WTC11 (cell line): Measurements from ENCODE around the gene CSTPP1. TPM values are rescaled to one million over a fixed set of nuclear protein-coding genes. Genes with fewer than 3 reads are reported as not detected.

Experiments
- ATAC-seq: fragments of 200-7000 bp; cut with Tn5 transposase; 2 replicates; pipeline ENCODE4 v1.10.0; 2021; ENCODE audit warnings: mild to moderate bottlenecking, moderate library complexity
- CTCF ChIA-PET: fragments of 300-600 bp; sonication (Branson Sonifier 250); formaldehyde crosslinking; loops from one replicate; lab custom pipeline; 2021; ENCODE audit warnings: antibody characterized with exemption; lab: Charles Lee
- POLR2A ChIA-PET: fragments of 350-600 bp; sonication (Branson Sonifier 250); formaldehyde crosslinking; loops from one replicate; lab custom pipeline; 2021; ENCODE audit warnings: antibody characterized with exemption; lab: Charles Lee
- DNase-seq: peaks from one replicate; pipeline ENCODE4 v3.0.0; 2021; ENCODE audit warnings: low spot score
- H3K27ac Mint-ChIP-seq: 2 replicates; pipeline ENCODE4 v1.8.0; 2021; ENCODE audit warnings: mixed read lengths
- H3K27me3 Mint-ChIP-seq: 2 replicates; pipeline ENCODE4 v1.8.0; 2021; ENCODE audit warnings: low read depth, mild to moderate bottlenecking, moderate library complexity, mixed read lengths
- H3K36me3 Mint-ChIP-seq: 2 replicates; pipeline ENCODE4 v1.8.0; 2021; ENCODE audit warnings: mixed read lengths
- H3K4me1 Mint-ChIP-seq: 2 replicates; pipeline ENCODE4 v1.8.0; 2022; ENCODE audit warnings: mixed read lengths
- H3K4me3 Mint-ChIP-seq: 2 replicates; pipeline ENCODE4 v1.8.0; 2021; ENCODE audit warnings: mild to moderate bottlenecking, moderate library complexity, mixed read lengths
- H3K9me3 Mint-ChIP-seq: 2 replicates; pipeline ENCODE4 v1.8.0; 2021; ENCODE audit warnings: mixed read lengths
- AFF4 ChIP-seq: sonication (generic); formaldehyde crosslinking; IDR thresholded peaks from 2 replicates; pipeline ENCODE4 v1.8.1; 2023; ENCODE audit warnings: mild to moderate bottlenecking, missing genetic modification reagents, borderline replicate concordance
- ELF4 ChIP-seq: sonication (generic); formaldehyde crosslinking; IDR thresholded peaks from 2 replicates; pipeline ENCODE4 v1.8.1; 2022; ENCODE audit warnings: low read depth, mild to moderate bottlenecking, moderate library complexity, missing genetic modification reagents
- IRF1 ChIP-seq: sonication (generic); formaldehyde crosslinking; IDR thresholded peaks from 2 replicates; pipeline ENCODE4 v1.8.0; 2023; ENCODE audit warnings: missing genetic modification reagents
- JUN ChIP-seq: sonication (generic); formaldehyde crosslinking; IDR thresholded peaks from 2 replicates; pipeline ENCODE4 v1.8.0; 2023; ENCODE audit warnings: mild to moderate bottlenecking, missing genetic modification reagents
- MXD4 ChIP-seq: fragments of 250-450 bp; sonication (Bioruptor Pico); IDR thresholded peaks from 2 replicates; pipeline ENCODE4 v1.8.0; 2021; ENCODE audit warnings: mild to moderate bottlenecking, moderate library complexity, borderline replicate concordance
- NR1H2 ChIP-seq: sonication (generic); formaldehyde crosslinking; IDR thresholded peaks from 2 replicates; pipeline ENCODE4 v1.9.0; 2021; ENCODE audit warnings: mild to moderate bottlenecking, moderate library complexity, missing genetic modification reagents
- NR2C2 ChIP-seq: sonication (generic); formaldehyde crosslinking; IDR thresholded peaks from 2 replicates; pipeline ENCODE4 v1.8.0; 2022; ENCODE audit warnings: mild to moderate bottlenecking, missing genetic modification reagents
- NR3C1 ChIP-seq: sonication (generic); formaldehyde crosslinking; conservative IDR thresholded peaks from 2 replicates; pipeline ENCODE4 v1.8.1; 2023; ENCODE audit warnings: low read depth, mild to moderate bottlenecking, missing genetic modification reagents
- OVOL2 ChIP-seq: fragments of 250-450 bp; sonication (Bioruptor Pico); IDR thresholded peaks from 2 replicates; pipeline ENCODE4 v1.9.0; 2021; ENCODE audit warnings: mild to moderate bottlenecking, borderline replicate concordance
- RELA ChIP-seq: sonication (generic); formaldehyde crosslinking; IDR thresholded peaks from 2 replicates; pipeline ENCODE4 v1.8.1; 2022; ENCODE audit warnings: missing genetic modification reagents, mild to moderate bottlenecking, borderline replicate concordance
- SOX15 ChIP-seq: fragments of 250-450 bp; sonication (Bioruptor Pico); IDR thresholded peaks from 2 replicates; pipeline ENCODE4 v1.9.0; 2021; ENCODE audit warnings: mild to moderate bottlenecking
- TP53 ChIP-seq: sonication (generic); formaldehyde crosslinking; IDR thresholded peaks from 2 replicates; pipeline ENCODE4 v1.8.1; 2023; ENCODE audit warnings: mild to moderate bottlenecking, missing genetic modification reagents
- ZMAT4 ChIP-seq: fragments of 250-450 bp; sonication (Bioruptor Pico); IDR thresholded peaks from 2 replicates; pipeline ENCODE4 v1.9.0; 2021; ENCODE audit warnings: mild to moderate bottlenecking
- ZNF423 ChIP-seq: fragments of 250-450 bp; sonication (Bioruptor Pico); IDR thresholded peaks from 2 replicates; pipeline ENCODE4 v2.1.2; 2022; ENCODE audit warnings: mild to moderate bottlenecking, moderate library complexity
- ZSCAN18 ChIP-seq: fragments of 250-450 bp; sonication (Bioruptor Pico); IDR thresholded peaks from 2 replicates; pipeline ENCODE4 v2.1.2; 2022; ENCODE audit warnings: mild to moderate bottlenecking, moderate library complexity
- total RNA-seq: library from RNA; stranded (reverse); gene quantifications from 3 replicates; pipeline ENCODE4 v1.2.3, GENCODE V29; 2021
- TF ChIP-seq, protein P1 (sequence below): sonication (generic); formaldehyde crosslinking; IDR thresholded peaks from 2 replicates; pipeline ENCODE4 v1.8.0; 2022; ENCODE audit warnings: mild to moderate bottlenecking, missing genetic modification reagents
- TF ChIP-seq, protein P2 (sequence below): sonication (generic); formaldehyde crosslinking; IDR thresholded peaks from 2 replicates; pipeline ENCODE4 v1.8.1; 2023; ENCODE audit warnings: mild to moderate bottlenecking, moderate library complexity, missing genetic modification reagents
- TF ChIP-seq, protein P3 (sequence below): sonication (generic); formaldehyde crosslinking; IDR thresholded peaks from 2 replicates; pipeline ENCODE4 v1.8.1; 2022; ENCODE audit warnings: mild to moderate bottlenecking, moderate library complexity, missing genetic modification reagents
- TF ChIP-seq, protein P4 (sequence below): sonication (generic); formaldehyde crosslinking; IDR thresholded peaks from 2 replicates; pipeline ENCODE4 v1.8.0; 2022; ENCODE audit warnings: mild to moderate bottlenecking, missing genetic modification reagents

The CSTPP1 gene
- total RNA-seq, 1 experiment from 2014 or later, result 23.6 TPM

DNA sequence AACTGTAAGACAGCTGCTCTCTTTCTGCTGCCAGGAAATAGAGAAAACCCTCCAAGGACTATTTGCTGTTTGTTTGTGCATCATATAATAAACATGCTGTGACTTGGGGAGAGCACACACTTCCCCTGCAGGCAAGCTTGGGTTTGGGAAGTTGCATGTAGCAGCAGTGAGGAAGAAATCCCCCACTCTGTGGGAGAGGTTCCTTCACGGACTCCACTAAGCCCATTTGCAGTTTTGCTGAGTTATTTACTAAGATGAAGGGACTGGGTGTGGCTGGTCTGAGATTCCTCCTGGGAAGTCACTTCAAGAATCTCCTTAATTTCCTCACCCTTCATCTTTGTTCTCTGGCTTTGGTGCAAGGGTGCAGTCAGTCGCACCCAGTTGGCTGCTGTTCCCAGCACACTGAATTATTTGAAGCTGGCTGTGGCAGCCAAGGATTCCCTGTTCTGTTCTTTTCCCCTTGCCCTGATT is 135.3 kb downstream of the CSTPP1 start (continued):
- TF ChIP-seq, protein P1, sequence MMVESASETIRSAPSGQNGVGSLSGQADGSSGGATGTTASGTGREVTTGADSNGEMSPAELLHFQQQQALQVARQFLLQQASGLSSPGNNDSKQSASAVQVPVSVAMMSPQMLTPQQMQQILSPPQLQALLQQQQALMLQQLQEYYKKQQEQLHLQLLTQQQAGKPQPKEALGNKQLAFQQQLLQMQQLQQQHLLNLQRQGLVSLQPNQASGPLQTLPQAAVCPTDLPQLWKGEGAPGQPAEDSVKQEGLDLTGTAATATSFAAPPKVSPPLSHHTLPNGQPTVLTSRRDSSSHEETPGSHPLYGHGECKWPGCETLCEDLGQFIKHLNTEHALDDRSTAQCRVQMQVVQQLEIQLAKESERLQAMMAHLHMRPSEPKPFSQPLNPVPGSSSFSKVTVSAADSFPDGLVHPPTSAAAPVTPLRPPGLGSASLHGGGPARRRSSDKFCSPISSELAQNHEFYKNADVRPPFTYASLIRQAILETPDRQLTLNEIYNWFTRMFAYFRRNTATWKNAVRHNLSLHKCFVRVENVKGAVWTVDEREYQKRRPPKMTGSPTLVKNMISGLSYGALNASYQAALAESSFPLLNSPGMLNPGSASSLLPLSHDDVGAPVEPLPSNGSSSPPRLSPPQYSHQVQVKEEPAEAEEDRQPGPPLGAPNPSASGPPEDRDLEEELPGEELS, result no peak
- TF ChIP-seq NR3C1 (CRISPR knock-in tag), result no peak
- no peak for TF ChIP-seq ZNF423 (CRISPR knock-in tag)
- TF ChIP-seq IRF1, result no peak
- TF ChIP-seq, protein P2, sequence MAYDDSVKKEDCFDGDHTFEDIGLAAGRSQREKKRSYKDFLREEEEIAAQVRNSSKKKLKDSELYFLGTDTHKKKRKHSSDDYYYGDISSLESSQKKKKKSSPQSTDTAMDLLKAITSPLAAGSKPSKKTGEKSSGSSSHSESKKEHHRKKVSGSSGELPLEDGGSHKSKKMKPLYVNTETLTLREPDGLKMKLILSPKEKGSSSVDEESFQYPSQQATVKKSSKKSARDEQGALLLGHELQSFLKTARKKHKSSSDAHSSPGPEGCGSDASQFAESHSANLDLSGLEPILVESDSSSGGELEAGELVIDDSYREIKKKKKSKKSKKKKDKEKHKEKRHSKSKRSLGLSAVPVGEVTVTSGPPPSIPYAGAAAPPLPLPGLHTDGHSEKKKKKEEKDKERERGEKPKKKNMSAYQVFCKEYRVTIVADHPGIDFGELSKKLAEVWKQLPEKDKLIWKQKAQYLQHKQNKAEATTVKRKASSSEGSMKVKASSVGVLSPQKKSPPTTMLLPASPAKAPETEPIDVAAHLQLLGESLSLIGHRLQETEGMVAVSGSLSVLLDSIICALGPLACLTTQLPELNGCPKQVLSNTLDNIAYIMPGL (CRISPR knock-in tag), result no peak
- TF ChIP-seq ZSCAN18 (CRISPR knock-in tag), result no peak

DNA sequence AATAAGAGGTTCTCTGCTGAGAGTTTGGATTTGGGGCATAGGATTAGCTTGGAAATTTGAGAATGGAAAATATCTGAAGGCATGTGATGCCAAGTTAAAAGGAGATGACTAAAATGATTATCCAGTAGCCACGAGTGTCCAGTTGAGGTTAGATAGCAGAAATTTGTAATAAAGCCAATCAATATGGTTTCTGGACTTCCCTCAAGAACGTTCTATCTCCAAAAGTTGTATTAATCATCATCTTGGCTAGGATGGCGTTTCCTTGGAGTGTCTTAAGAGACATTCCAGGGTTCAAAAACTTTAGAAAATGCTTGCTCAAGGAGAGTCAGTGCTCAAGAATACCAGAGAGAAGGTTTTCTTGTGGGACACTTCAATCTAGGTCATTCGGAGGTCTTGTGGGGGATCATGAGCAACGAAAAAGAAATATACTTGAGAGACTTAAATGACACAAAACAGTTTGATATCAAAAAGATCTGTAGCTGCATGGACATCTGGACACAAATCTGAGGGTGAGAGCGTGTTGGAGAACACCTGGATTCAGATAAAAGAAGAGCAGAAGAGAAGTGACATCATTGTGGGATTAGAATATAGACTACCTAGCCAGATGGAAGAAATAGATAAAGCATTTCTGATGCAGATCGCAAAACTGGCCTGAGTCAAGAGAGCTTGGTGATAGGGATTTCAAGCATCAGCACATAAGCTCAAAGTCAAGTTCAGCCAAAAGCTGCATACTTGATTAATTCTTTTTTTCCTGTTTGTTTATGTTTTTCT is 142.4 kb downstream of the CSTPP1 start:
- DNase-seq (no peak), ATAC-seq (no peak)
- Mint-ChIP-seq H3K36me3 (no peaks in the 10 kb centered on the region), H3K27me3 (no peaks in the 10 kb centered on the region), H3K4me3 (no peak overlapping the region), H3K4me1 (no peaks in the 10 kb centered on the region), H3K27ac (no peak overlapping the region), H3K9me3 (no peaks in the 10 kb centered on the region)
- POLR2A ChIA-PET, result no interaction called here
- CTCF ChIA-PET, result no interaction called here
- TF ChIP-seq NR1H2 (CRISPR knock-in tag), result no peak
- no peak for TF ChIP-seq SOX15
- TF ChIP-seq JUN (CRISPR knock-in tag), result no peak
- no peak for TF ChIP-seq NR2C2 (CRISPR knock-in tag)
- TF ChIP-seq ZMAT4 (CRISPR knock-in tag), result no peak
- TF ChIP-seq AFF4 (CRISPR knock-in tag), result no peak
- no peak for TF ChIP-seq RELA (CRISPR knock-in tag)
- no peak for TF ChIP-seq ZNF423 (CRISPR knock-in tag)
- TF ChIP-seq MXD4 (CRISPR knock-in tag), result no peak
- TF ChIP-seq, protein P3, sequence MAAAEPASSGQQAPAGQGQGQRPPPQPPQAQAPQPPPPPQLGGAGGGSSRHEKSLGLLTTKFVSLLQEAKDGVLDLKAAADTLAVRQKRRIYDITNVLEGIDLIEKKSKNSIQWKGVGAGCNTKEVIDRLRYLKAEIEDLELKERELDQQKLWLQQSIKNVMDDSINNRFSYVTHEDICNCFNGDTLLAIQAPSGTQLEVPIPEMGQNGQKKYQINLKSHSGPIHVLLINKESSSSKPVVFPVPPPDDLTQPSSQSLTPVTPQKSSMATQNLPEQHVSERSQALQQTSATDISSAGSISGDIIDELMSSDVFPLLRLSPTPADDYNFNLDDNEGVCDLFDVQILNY (CRISPR knock-in tag), result no peak
- TF ChIP-seq TP53 (CRISPR knock-in tag), result no peak
- no peak for TF ChIP-seq ELF4 (CRISPR knock-in tag)
- no peak for TF ChIP-seq OVOL2
- TF ChIP-seq, protein P4, sequence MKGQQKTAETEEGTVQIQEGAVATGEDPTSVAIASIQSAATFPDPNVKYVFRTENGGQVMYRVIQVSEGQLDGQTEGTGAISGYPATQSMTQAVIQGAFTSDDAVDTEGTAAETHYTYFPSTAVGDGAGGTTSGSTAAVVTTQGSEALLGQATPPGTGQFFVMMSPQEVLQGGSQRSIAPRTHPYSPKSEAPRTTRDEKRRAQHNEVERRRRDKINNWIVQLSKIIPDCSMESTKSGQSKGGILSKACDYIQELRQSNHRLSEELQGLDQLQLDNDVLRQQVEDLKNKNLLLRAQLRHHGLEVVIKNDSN (CRISPR knock-in tag), result no peak
